Glutamatergic neuron (in vitro differentiated cells): ENCODE measurements around the gene ADAM22. TPM values are rescaled to one million over a fixed set of nuclear protein-coding genes. Genes with fewer than 3 reads are reported as not detected.
"Not testable (repeated sequence)": the region's sequence is repeated elsewhere in the genome, so short reads cannot be mapped to it uniquely, and the experiment has no call there.

ENCODE experiments used
- DNase-seq: peaks from one replicate; pipeline ENCODE4 v3.0.0; 2022
- H3K27ac Mint-ChIP-seq: one replicate; pipeline ENCODE4 v1.8.0; 2020; ENCODE audit warnings: mild to moderate bottlenecking, mixed read lengths, inconsistent platforms; ENCODE audit not compliant: unreplicated experiment
- H3K27me3 Mint-ChIP-seq: one replicate; pipeline ENCODE4 v1.8.0; 2020; ENCODE audit warnings: mild to moderate bottlenecking, moderate library complexity, mixed read lengths, inconsistent platforms; ENCODE audit not compliant: unreplicated experiment
- H3K36me3 Mint-ChIP-seq: one replicate; pipeline ENCODE4 v1.8.0; 2020; ENCODE audit warnings: mild to moderate bottlenecking, mixed read lengths, inconsistent platforms; ENCODE audit not compliant: unreplicated experiment
- H3K4me1 Mint-ChIP-seq: one replicate; pipeline ENCODE4 v1.8.0; 2020; ENCODE audit warnings: mild to moderate bottlenecking, low read depth, mixed read lengths, inconsistent platforms; ENCODE audit not compliant: unreplicated experiment
- H3K4me3 Mint-ChIP-seq: one replicate; pipeline ENCODE4 v1.8.0; 2020; ENCODE audit warnings: mild to moderate bottlenecking, mixed read lengths, inconsistent platforms; ENCODE audit not compliant: unreplicated experiment
- H3K9me3 Mint-ChIP-seq: one replicate; pipeline ENCODE4 v1.8.0; 2020; ENCODE audit warnings: mild to moderate bottlenecking, moderate library complexity, mixed read lengths, inconsistent platforms; ENCODE audit not compliant: unreplicated experiment
- total RNA-seq: library from RNA; stranded (reverse); fragmentation: NEBNext Ultra II Directional; extraction: Animal tissue kit (Norgen Biotek cat#: 25700); gene quantifications from one replicate; pipeline ENCODE4 v1.2.1, GENCODE V29; 2021; ENCODE audit not compliant: unreplicated experiment
- TF ChIP-seq, protein P1 (sequence below): fragments of 200-600 bp; sonication (generic); IDR thresholded peaks from one replicate; pipeline ENCODE4 v1.5.0; 2021; ENCODE audit not compliant: partially characterized antibody, unreplicated experiment

The ADAM22 gene
- total RNA-seq, 1 donor from 2014 or later = 91.9 TPM

- Mint-ChIP-seq H3K4me3 (no peak overlapping the region), H3K27ac (no peak overlapping the region), H3K27me3 (peaks cover 2% of the 10 kb centered on the region), H3K4me1 (peaks cover 2% of the 10 kb centered on the region), H3K36me3 (peaks cover 45% of the 10 kb centered on the region), H3K9me3 (peaks cover 8% of the 10 kb centered on the region)
- no peak for DNase-seq
- TF ChIP-seq, protein P1, sequence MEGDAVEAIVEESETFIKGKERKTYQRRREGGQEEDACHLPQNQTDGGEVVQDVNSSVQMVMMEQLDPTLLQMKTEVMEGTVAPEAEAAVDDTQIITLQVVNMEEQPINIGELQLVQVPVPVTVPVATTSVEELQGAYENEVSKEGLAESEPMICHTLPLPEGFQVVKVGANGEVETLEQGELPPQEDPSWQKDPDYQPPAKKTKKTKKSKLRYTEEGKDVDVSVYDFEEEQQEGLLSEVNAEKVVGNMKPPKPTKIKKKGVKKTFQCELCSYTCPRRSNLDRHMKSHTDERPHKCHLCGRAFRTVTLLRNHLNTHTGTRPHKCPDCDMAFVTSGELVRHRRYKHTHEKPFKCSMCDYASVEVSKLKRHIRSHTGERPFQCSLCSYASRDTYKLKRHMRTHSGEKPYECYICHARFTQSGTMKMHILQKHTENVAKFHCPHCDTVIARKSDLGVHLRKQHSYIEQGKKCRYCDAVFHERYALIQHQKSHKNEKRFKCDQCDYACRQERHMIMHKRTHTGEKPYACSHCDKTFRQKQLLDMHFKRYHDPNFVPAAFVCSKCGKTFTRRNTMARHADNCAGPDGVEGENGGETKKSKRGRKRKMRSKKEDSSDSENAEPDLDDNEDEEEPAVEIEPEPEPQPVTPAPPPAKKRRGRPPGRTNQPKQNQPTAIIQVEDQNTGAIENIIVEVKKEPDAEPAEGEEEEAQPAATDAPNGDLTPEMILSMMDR = no peak
These were observed 221.7 kb downstream of the ADAM22 start for GRCh38 chr7:88155756-88156155.

- peaks cover 2% of the 10 kb centered on the region for H3K4me1 Mint-ChIP-seq
These were observed 222.3 kb downstream of the ADAM22 start for GRCh38 chr7:88156356-88156755.

DNA sequence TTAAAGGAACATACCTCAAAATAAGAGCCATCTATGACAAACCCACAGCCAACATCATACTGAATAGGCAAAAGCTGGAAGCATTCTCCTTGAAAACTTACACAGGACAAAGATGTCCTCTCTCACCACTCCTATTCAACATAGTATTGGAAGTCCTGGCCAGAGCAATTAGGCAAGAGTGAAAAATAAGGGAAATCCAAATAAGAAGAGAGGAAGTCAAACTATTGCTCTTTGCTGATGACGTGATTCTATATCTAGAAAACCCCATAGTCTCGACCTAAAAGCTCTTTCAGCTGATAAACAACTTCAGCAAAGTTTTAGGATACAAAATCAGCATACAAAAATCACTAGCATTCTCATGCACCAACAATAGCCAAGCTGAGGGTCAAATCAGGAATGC, 225.7 kb downstream of the ADAM22 start:
- H3K9me3 Mint-ChIP-seq, H3K4me1 Mint-ChIP-seq, DNase-seq, H3K27ac Mint-ChIP-seq, H3K27me3 Mint-ChIP-seq, H3K4me3 Mint-ChIP-seq: not testable (repeated sequence)
- peaks cover 53% of the 10 kb centered on the region for H3K36me3 Mint-ChIP-seq

More at GRCh38 chr7:88156356-88156755, 222.3 kb downstream of the ADAM22 start:
- H3K9me3 Mint-ChIP-seq = peaks cover 8% of the 10 kb centered on the region
- H3K27me3 Mint-ChIP-seq = peaks cover 2% of the 10 kb centered on the region
- no peak for DNase-seq
- H3K4me3 Mint-ChIP-seq = no peak overlapping the region
- H3K36me3 Mint-ChIP-seq = peaks cover 49% of the 10 kb centered on the region
- TF ChIP-seq, protein P1 = no peak
- H3K27ac Mint-ChIP-seq = no peak overlapping the region

DNA sequence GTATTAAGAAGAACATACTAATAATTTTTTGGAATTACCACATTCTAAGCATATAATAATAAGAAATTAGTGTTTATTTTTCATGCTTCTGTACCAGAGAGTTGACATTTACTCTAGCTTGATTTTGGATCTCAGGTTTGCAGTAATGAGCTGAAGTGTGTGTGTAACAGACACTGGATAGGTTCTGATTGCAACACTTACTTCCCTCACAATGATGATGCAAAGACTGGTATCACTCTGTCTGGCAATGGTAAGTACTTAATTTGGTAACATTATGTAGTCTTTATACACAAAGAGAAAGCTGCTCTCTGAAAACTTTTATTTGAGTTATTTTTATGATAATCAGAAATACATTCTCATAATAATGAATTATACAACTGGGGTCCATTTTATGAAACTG, 231.6 kb downstream of the ADAM22 start:
- H3K4me1 Mint-ChIP-seq = no peaks in the 10 kb centered on the region

GRCh38 chr7:88167223-88167622, 233.2 kb downstream of the ADAM22 start:
- TF ChIP-seq, protein P1 = no peak
- Mint-ChIP-seq H3K9me3 (peaks cover 2% of the 10 kb centered on the region), H3K36me3 (no peaks in the 10 kb centered on the region), H3K27me3 (no peaks in the 10 kb centered on the region), H3K4me1 (no peaks in the 10 kb centered on the region), H3K4me3 (no peak overlapping the region), H3K27ac (no peak overlapping the region)
- DNase-seq = no peak

More for the DNA sequence above, 231.6 kb downstream of the ADAM22 start:
- Mint-ChIP-seq H3K4me3 (no peak overlapping the region), H3K27me3 (peaks cover under 1% of the 10 kb centered on the region), H3K36me3 (peaks cover 13% of the 10 kb centered on the region), H3K27ac (no peak overlapping the region), H3K9me3 (peaks cover 2% of the 10 kb centered on the region)
- TF ChIP-seq, protein P1 = no peak
- no peak for DNase-seq

DNA sequence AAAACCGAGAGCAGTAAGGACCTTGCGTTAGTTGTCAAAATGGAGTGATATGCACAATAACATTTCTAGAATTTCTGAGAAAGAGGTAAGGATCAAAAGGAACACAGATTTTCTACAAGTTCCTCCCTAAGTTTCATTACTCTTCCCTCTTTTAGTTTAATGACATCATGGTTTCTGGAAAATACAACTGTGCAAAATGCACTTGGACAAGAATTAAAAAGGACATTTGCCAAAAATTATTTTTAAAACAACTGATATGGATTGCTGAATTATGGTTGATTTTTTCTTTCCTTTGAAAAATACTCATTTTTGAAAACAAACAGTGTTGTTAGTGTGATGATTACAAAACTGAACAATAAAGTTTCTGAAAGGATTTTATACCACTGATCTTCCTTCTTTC, 233.7 kb downstream of the ADAM22 start:
- Mint-ChIP-seq H3K27me3 (no peaks in the 10 kb centered on the region), H3K4me1 (no peaks in the 10 kb centered on the region), H3K36me3 (no peaks in the 10 kb centered on the region), H3K9me3 (peaks cover 2% of the 10 kb centered on the region), H3K27ac (no peak overlapping the region), H3K4me3 (no peak overlapping the region)
- no peak for DNase-seq
- TF ChIP-seq, protein P1 = no peak
